IMR-90 (cell line): ENCODE measurements around the gene RPL23.

Experiments
- CTCF ChIP-seq: conservative IDR thresholded peaks from 2 replicates; pipeline ENCODE4 v1.5.1; 2012; ENCODE audit warnings: mild to moderate bottlenecking, low read depth, low read length, improper control_type of control experiment
- RAD21 ChIP-seq: IDR thresholded peaks from 2 replicates; pipeline ENCODE4 v1.6.1; 2012; ENCODE audit warnings: low read length, improper control_type of control experiment

- TF ChIP-seq RAD21, result no peak
- TF ChIP-seq CTCF, result no peak
Observed at GRCh38 chr17:38900978-38901656, 47.6 kb upstream of the RPL23 start.
